Stomach (tissue), 4 donors: ENCODE data around the gene RIMS3.

Experiments
- CTCF ChIP-seq, 7 experiments: fragments of 450-650 bp in 4 of 7; fragments of 200-600 bp in 3 of 7; sonication (generic) in 3 of 7; IDR thresholded peaks; one replicate each; pipeline ENCODE4 v1.5.1; 2016 to 2019; ENCODE audit warnings: antibody characterized with exemption in 7 of 7, control low read depth in 2 of 7, mild to moderate bottlenecking in 1 of 7
- POLR2A ChIP-seq, 4 donors: fragments of 450-650 bp; IDR thresholded peaks; one replicate each; pipeline ENCODE4 v1.6.1; 2016; ENCODE audit warnings: antibody characterized with exemption in 4 of 4, control low read depth in 2 of 4, mild to moderate bottlenecking in 1 of 4, moderate library complexity in 1 of 4

- no peak for TF ChIP-seq CTCF (IDR thresholded peaks at IDR 0.05)
- no peak for TF ChIP-seq POLR2A (IDR thresholded peaks at IDR 0.05)
Observed at GRCh38 chr1:40657046-40657445, 8.4 kb downstream of the RIMS3 start.
